B cell (primary cell): ENCODE measurements around the gene DPEP2. TPM values are rescaled to one million over a fixed set of nuclear protein-coding genes. Genes with fewer than 3 reads are reported as not detected.
A peak's percentile ranks its signal among the peaks of the same experiment; 100 is the strongest.

Source experiments
- ATAC-seq: fragments of 200-7000 bp; cut with Tn5 transposase; one replicate; pipeline ENCODE4 v1.10.0; 2021; ENCODE audit warnings: low read depth, mild to moderate bottlenecking, moderate number of reproducible peaks, moderate library complexity
- CTCF ChIA-PET: fragments of 350-600 bp; sonication (Branson Sonifier 250); formaldehyde crosslinking; loops from one replicate; lab custom pipeline; 2021; ENCODE audit warnings: antibody characterized with exemption, inconsistent platforms; lab: Charles Lee
- POLR2A ChIA-PET: fragments of 350-600 bp; sonication (Branson Sonifier 250); formaldehyde crosslinking; loops from one replicate; lab custom pipeline; 2021; ENCODE audit warnings: antibody characterized with exemption; lab: Charles Lee
- DNase-seq: peaks from one replicate; pipeline ENCODE4 v3.0.0; 2013
- H2AFZ ChIP-seq: 2 replicates; pipeline ENCODE4 v1.6.1; 2012; ENCODE audit warnings: mild to moderate bottlenecking, low read depth, low read length; ENCODE audit not compliant: insufficient read depth, poor library complexity, severe bottlenecking
- H3K27ac ChIP-seq, 2 donors: 1 replicate in 1 of 2; 2 replicates in 1 of 2; pipeline ENCODE4 v1.5.1; 2012 to 2013; ENCODE audit warnings: low read length in 2 of 2, mild to moderate bottlenecking in 2 of 2, moderate library complexity in 1 of 2
- H3K27me3 ChIP-seq, 4 experiments: fragments of 200-600 bp in 1 of 4; sonication (generic) in 1 of 4; replicated peaks in 1 of 4; 1 replicate in 2 of 4; 2 replicates in 2 of 4; pipeline versions ENCODE4 v1.6.1 to v1.7.0; 2013 to 2016; ENCODE audit warnings: low read length in 3 of 4, mild to moderate bottlenecking in 2 of 4, mixed read lengths in 1 of 4, moderate library complexity in 1 of 4; ENCODE audit not compliant: insufficient read depth in 4 of 4, control insufficient read depth in 3 of 4; ENCODE audit errors: control extremely low read depth in 1 of 4
- H3K36me3 ChIP-seq, 2 experiments: replicated peaks in 1 of 2; 1 replicate in 1 of 2; 2 replicates in 1 of 2; pipeline versions ENCODE4 v1.6.1 to v1.7.1; 2013; ENCODE audit warnings: low read length in 1 of 2; ENCODE audit not compliant: insufficient read depth in 2 of 2, control insufficient read depth in 1 of 2; ENCODE audit errors: control extremely low read depth in 1 of 2, extremely low read depth in 1 of 2
- H3K4me1 ChIP-seq, 2 donors: fragments of 200-600 bp in 1 of 2; sonication (generic) in 1 of 2; 1 replicate in 1 of 2; 2 replicates in 1 of 2; pipeline versions ENCODE4 v1.5.1 to v1.6.1; 2013 to 2017; ENCODE audit warnings: low read length in 2 of 2; ENCODE audit not compliant: control insufficient read depth in 2 of 2, insufficient read depth in 2 of 2
- H3K4me2 ChIP-seq: replicated peaks from 2 replicates; pipeline ENCODE3; 2012; ENCODE audit warnings: mild to moderate bottlenecking, low read depth, low read length; ENCODE audit not compliant: poor library complexity, severe bottlenecking
- H3K4me3 ChIP-seq, 5 experiments: fragments of 200-600 bp in 1 of 5; sonication (generic) in 1 of 5; 1 replicate in 3 of 5; 2 replicates in 2 of 5; pipeline versions ENCODE4 v1.5.1 to v1.7.0; 2011 to 2016; ENCODE audit warnings: low read length in 4 of 5, mild to moderate bottlenecking in 4 of 5, low read depth in 2 of 5, control low read depth in 1 of 5, moderate library complexity in 1 of 5; ENCODE audit not compliant: insufficient read depth in 1 of 5; ENCODE audit errors: control extremely low read depth in 1 of 5, extremely low read depth in 1 of 5
- H3K79me2 ChIP-seq: fragments of 200-600 bp; sonication (generic); one replicate; pipeline ENCODE4 v1.6.0; 2016; ENCODE audit warnings: low read length; ENCODE audit not compliant: control insufficient read depth, insufficient read depth
- H3K9ac ChIP-seq: fragments of 200-600 bp; sonication (generic); 2 replicates; pipeline ENCODE4 v1.6.1; 2017; ENCODE audit warnings: mild to moderate bottlenecking, low read length, moderate library complexity
- H3K9me3 ChIP-seq, 3 donors: one replicate each; pipeline versions ENCODE4 v1.6.1 to v1.7.1; 2013; ENCODE audit warnings: low read length in 2 of 3; ENCODE audit not compliant: control insufficient read depth in 2 of 3, insufficient read depth in 1 of 3; ENCODE audit errors: control extremely low read depth in 1 of 3
- H4K20me1 ChIP-seq: 2 replicates; pipeline ENCODE4 v1.6.0; 2012; ENCODE audit warnings: mild to moderate bottlenecking, low read length; ENCODE audit not compliant: insufficient read depth, control insufficient read depth, poor library complexity, severe bottlenecking
- H3K27ac Mint-ChIP-seq: one replicate; pipeline ENCODE4 v1.8.0; 2021; ENCODE audit warnings: mixed read lengths
- H3K27me3 Mint-ChIP-seq: one replicate; pipeline ENCODE4 v1.8.0; 2021; ENCODE audit warnings: mixed read lengths
- H3K4me1 Mint-ChIP-seq: one replicate; pipeline ENCODE4 v1.8.0; 2021; ENCODE audit warnings: mixed read lengths
- H3K4me3 Mint-ChIP-seq: one replicate; pipeline ENCODE4 v1.8.0; 2021; ENCODE audit warnings: mixed read lengths
- H3K9me3 Mint-ChIP-seq: one replicate; pipeline ENCODE4 v1.8.0; 2022; ENCODE audit warnings: mixed read lengths; ENCODE audit not compliant: insufficient read depth
- EZH2 ChIP-seq: IDR thresholded peaks from 2 replicates; pipeline ENCODE4 v1.6.1; 2012; ENCODE audit warnings: borderline replicate concordance, low read depth, mild to moderate bottlenecking, moderate library complexity, low read length; ENCODE audit not compliant: insufficient read depth, poor library complexity, severe bottlenecking
- WGBS: methylation state at CpG from one replicate; pipeline ENCODE4 v1.1.5; 2013; ENCODE audit warnings: missing lambda C conversion rate; ENCODE audit not compliant: insufficient coverage; 5-methylcytosine and 5-hydroxymethylcytosine counted together
- intact Hi-C: fragments of 100-400 bp; cut with micrococcal nuclease; formaldehyde crosslinking; loops from one replicate; pipeline ENCODE4 v1.10.0; 2022
- polyA plus RNA-seq: library from polyadenylated mRNA; depleted of rRNA; stranded (reverse); fragments of >200 nt; gene quantifications from 2 replicates; pipeline ENCODE4 v1.2.3, GENCODE V29; 2012
- total RNA-seq, 2 donors: library from RNA; stranded (reverse); fragments of 120-200 nt in 1 of 2; gene quantifications; 1 replicate in 1 of 2; 2 replicates in 1 of 2; pipeline versions ENCODE4 v1.2.3 to v1.2.4, GENCODE V29; 2013 to 2022
- TF ChIP-seq, protein P1 (sequence below): fragments of 200-600 bp; IDR thresholded peaks from one replicate; pipeline ENCODE4 v1.8.0; 2022; ENCODE audit warnings: antibody characterized with exemption, mild to moderate bottlenecking

The DPEP2 gene
- total and polyA plus RNA-seq, 2 donors (not counting 1 experiment from before 2014, with no cell fraction given): 123 to 150 TPM

DNA sequence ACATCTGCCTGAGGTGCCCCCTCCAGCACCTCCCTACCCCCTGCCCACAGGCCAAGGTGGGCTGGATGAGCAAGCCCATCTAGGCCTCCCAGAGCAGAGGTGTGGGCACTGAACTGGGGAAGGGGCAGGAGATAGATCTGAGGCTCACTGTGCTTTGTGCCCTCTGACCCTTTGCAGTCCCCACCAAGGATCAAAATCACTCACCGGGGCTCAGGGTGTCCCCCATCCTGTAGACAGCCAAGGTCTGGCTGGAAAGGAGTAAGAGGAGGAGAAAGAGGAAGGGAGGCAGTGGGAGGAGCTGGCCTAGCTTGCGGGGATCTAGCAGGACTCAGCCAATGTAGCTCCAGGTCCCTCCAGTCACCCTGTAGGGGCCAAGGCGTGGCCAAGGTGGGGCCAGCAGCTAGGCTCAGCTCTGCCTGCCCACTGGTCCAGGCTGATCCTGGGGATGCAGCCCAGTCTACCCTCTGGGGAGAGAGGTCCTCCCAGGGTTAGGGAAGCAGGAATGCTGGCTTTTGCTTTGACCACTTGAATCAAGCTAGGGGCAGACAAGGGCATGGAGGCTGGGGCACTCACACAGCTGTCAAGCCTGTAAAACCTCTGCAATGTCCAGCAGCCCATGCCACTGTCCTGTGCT lies 32.6 kb downstream of the DPEP2 start:
- Histone ChIP-seq H3K79me2 (peaks cover 29% of the 10 kb centered on the region), H3K9ac (no peak overlapping the region), H3K36me3 (peaks cover 0 to 14% of the 10 kb centered on the region in 2 experiments), H3K4me1 (peaks cover 10 to 19% of the 10 kb centered on the region in 2 donors), H3K4me2 (peak overlapping the region; percentile 100), H3K9me3 (no peaks in the 10 kb centered on the region), H3K4me3 (no peak overlapping the region), H3K27ac (no peak overlapping the region), H2AFZ (peak overlapping the region; percentile 80), H4K20me1 (peaks cover 8% of the 10 kb centered on the region), H3K27me3 (no peaks in the 10 kb centered on the region)
- Mint-ChIP-seq H3K9me3 (no peaks in the 10 kb centered on the region), H3K27ac (peak overlapping the region; percentile 4), H3K4me3 (peak overlapping the region; percentile 88), H3K27me3 (no peaks in the 10 kb centered on the region), H3K4me1 (peaks cover 20% of the 10 kb centered on the region)
- ATAC-seq (no peak), DNase-seq (no peak)
- ChIA-PET CTCF (interaction anchor here (1.6 to 3.2 kb wide), 3 partner anchors 30 to 82 kb away, joined by 3 to 11 read pairs (median 9); partner anchors contain the start of genes NRN1L and PSMB10), POLR2A (interaction anchor here (1.7 kb wide), 1 partner anchor 18 kb away, joined by 3 read pairs; no protein-coding TSS in a partner anchor)
- WGBS: 97% methylated on average over 2 of the region's 3 CpGs
- intact Hi-C loops: loop anchor here (10.0 kb wide), 1 partner anchor 258 kb away; no protein-coding TSS in a partner anchor
- TF ChIP-seq, protein P1, sequence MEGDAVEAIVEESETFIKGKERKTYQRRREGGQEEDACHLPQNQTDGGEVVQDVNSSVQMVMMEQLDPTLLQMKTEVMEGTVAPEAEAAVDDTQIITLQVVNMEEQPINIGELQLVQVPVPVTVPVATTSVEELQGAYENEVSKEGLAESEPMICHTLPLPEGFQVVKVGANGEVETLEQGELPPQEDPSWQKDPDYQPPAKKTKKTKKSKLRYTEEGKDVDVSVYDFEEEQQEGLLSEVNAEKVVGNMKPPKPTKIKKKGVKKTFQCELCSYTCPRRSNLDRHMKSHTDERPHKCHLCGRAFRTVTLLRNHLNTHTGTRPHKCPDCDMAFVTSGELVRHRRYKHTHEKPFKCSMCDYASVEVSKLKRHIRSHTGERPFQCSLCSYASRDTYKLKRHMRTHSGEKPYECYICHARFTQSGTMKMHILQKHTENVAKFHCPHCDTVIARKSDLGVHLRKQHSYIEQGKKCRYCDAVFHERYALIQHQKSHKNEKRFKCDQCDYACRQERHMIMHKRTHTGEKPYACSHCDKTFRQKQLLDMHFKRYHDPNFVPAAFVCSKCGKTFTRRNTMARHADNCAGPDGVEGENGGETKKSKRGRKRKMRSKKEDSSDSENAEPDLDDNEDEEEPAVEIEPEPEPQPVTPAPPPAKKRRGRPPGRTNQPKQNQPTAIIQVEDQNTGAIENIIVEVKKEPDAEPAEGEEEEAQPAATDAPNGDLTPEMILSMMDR: no peak
- TF ChIP-seq EZH2: no peak
